ENCODE results near the gene SECISBP2L. TPM values are rescaled to one million over a fixed set of nuclear protein-coding genes. Genes with fewer than 3 reads are reported as not detected.

The SECISBP2L gene
- total RNA-seq, 1 experiment from 2014 or later = 33.2 TPM

GRCh38 chr15:49066372-49066771 is 20.1 kb upstream of the SECISBP2L start:
- H3K4me3 ChIP-seq = no peak overlapping the region
- no peaks in the 10 kb centered on the region for H3K4me1 ChIP-seq (replicated peaks; ENCODE audit: insufficient read depth)
- no peak overlapping the region for H3K4me2 ChIP-seq
- no peak for DNase-seq
- no peak overlapping the region for H3K27ac ChIP-seq
- no peaks in the 10 kb centered on the region for H3F3A ChIP-seq (ENCODE audit: insufficient read depth, low read depth)
- no peaks in the 10 kb centered on the region for H3K9me3 ChIP-seq (ENCODE audit: insufficient read depth, low read depth)
- intact Hi-C loops (cut with micrococcal nuclease; ENCODE audit: unreplicated experiment) = loop anchor here (5.0 kb wide), 1 partner anchor 571 kb away; no protein-coding TSS in a partner anchor
- TF ChIP-seq EZH2 (IDR thresholded peaks at IDR 0.05; ENCODE audit: low read depth) = no peak
- TF ChIP-seq CTCF (conservative IDR thresholded peaks at IDR 0.05) = no peak
- POLR2A ChIA-PET (ENCODE audit: unreplicated experiment) = no interaction called here
- no peaks in the 10 kb centered on the region for H4K20me1 ChIP-seq (ENCODE audit: insufficient read depth)
- H3K27me3 ChIP-seq (ENCODE audit: insufficient read depth, low read depth) = peaks cover 8% of the 10 kb centered on the region; the same call in 1 of the 2 replicates
- H3K9me2 ChIP-seq (ENCODE audit: insufficient read depth) = no peaks in the 10 kb centered on the region
- H3K79me2 ChIP-seq (ENCODE audit: low read depth) = no peaks in the 10 kb centered on the region
- CTCF ChIA-PET = no interaction called here
- H3K36me3 ChIP-seq (ENCODE audit: low read depth) = no peaks in the 10 kb centered on the region
- no TSS peak for BruUV-seq (replicated peaks)
- no peak overlapping the region for H2AFZ ChIP-seq

GRCh38 chr15:49064884-49065283 is 18.6 kb upstream of the SECISBP2L start:
- no peaks in the 10 kb centered on the region for H3K79me2 ChIP-seq (ENCODE audit: low read depth)
- no peaks in the 10 kb centered on the region for H3K4me1 ChIP-seq (replicated peaks; ENCODE audit: insufficient read depth)
- no peak for DNase-seq
- ChIA-PET POLR2A (ENCODE audit: unreplicated experiment) (no interaction called here), CTCF (no interaction called here)
- no peak for TF ChIP-seq EZH2 (IDR thresholded peaks at IDR 0.05; ENCODE audit: low read depth)
- no peak for TF ChIP-seq CTCF (conservative IDR thresholded peaks at IDR 0.05)
- H3K27me3 ChIP-seq (ENCODE audit: insufficient read depth, low read depth) = peaks cover 5% of the 10 kb centered on the region; the same call in 1 of the 2 replicates
- H3F3A ChIP-seq (ENCODE audit: insufficient read depth, low read depth) = no peaks in the 10 kb centered on the region
- no peaks in the 10 kb centered on the region for H4K20me1 ChIP-seq (ENCODE audit: insufficient read depth)
- H3K9me3 ChIP-seq (ENCODE audit: insufficient read depth, low read depth) = no peaks in the 10 kb centered on the region
- no peak overlapping the region for H3K27ac ChIP-seq
- H3K36me3 ChIP-seq (ENCODE audit: low read depth) = no peaks in the 10 kb centered on the region
- H3K4me2 ChIP-seq = no peak overlapping the region
- BruUV-seq (replicated peaks) = no TSS peak
- H3K9me2 ChIP-seq (ENCODE audit: insufficient read depth) = no peaks in the 10 kb centered on the region
- intact Hi-C loops (cut with micrococcal nuclease; ENCODE audit: unreplicated experiment) = loop anchor here (5.0 kb wide), 1 partner anchor 572 kb away; no protein-coding TSS in a partner anchor
- H3K4me3 ChIP-seq = no peak overlapping the region
- H2AFZ ChIP-seq = no peak overlapping the region

GRCh38 chr15:49064281-49064653 is 18.0 kb upstream of the SECISBP2L start:
- POLR2A ChIA-PET (ENCODE audit: unreplicated experiment) = no interaction called here
- TF ChIP-seq EZH2 (IDR thresholded peaks at IDR 0.05; ENCODE audit: low read depth) (no peak), CTCF (conservative IDR thresholded peaks at IDR 0.05) (no peak)
- no peaks in the 10 kb centered on the region for H3K9me2 ChIP-seq (ENCODE audit: insufficient read depth)
- CTCF ChIA-PET = no interaction called here
- H3K79me2 ChIP-seq (ENCODE audit: low read depth) = no peaks in the 10 kb centered on the region
- no TSS peak for BruUV-seq (replicated peaks)
- no peak overlapping the region for H3K27ac ChIP-seq
- intact Hi-C loops (cut with micrococcal nuclease; ENCODE audit: unreplicated experiment) = no loop called here
- DNase-seq = no peak
- no peaks in the 10 kb centered on the region for H3K9me3 ChIP-seq (ENCODE audit: insufficient read depth, low read depth)
- no peak overlapping the region for H2AFZ ChIP-seq
- no peak overlapping the region for H3K4me3 ChIP-seq
- H3K4me2 ChIP-seq = no peak overlapping the region
- no peaks in the 10 kb centered on the region for H3K27me3 ChIP-seq (ENCODE audit: insufficient read depth, low read depth)
- H4K20me1 ChIP-seq (ENCODE audit: insufficient read depth) = no peaks in the 10 kb centered on the region
- H3F3A ChIP-seq (ENCODE audit: insufficient read depth, low read depth) = no peaks in the 10 kb centered on the region
- no peaks in the 10 kb centered on the region for H3K36me3 ChIP-seq (ENCODE audit: low read depth)
- H3K4me1 ChIP-seq (replicated peaks; ENCODE audit: insufficient read depth) = no peaks in the 10 kb centered on the region
